HG02588 (cell line): ENCODE data around the gene SFMBT2.
"Not testable (repeated sequence)": the region's sequence is repeated elsewhere in the genome, so short reads cannot be mapped to it uniquely, and the experiment has no call there.

Source experiments
- ATAC-seq: cut with Tn5 transposase; IDR thresholded peaks from one replicate; pipeline ENCODE4 v1.9.1; 2021; ENCODE audit warnings: mild to moderate bottlenecking, moderate library complexity; ENCODE audit not compliant: unreplicated experiment

SFMBT2 gene

DNA sequence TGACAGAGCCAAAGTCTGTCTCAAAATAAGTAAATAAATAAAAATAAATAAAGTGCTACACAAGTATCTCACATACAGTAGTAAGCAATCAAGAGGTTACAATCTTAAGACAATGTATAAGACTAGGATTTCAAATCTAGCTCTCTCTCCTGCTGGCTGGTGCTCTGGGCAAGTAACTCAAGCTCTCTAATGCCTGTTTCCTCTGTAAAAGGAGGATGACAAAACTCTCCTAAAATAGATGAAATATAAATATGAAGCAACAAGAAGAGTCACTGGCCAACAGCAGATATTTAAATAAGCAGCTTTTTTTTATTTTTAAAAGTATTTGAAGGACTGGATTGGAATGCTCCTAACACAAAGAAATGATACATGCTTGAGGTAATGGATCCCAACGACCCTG, 7.2 kb downstream of the SFMBT2 start:
- no peak for ATAC-seq

DNA sequence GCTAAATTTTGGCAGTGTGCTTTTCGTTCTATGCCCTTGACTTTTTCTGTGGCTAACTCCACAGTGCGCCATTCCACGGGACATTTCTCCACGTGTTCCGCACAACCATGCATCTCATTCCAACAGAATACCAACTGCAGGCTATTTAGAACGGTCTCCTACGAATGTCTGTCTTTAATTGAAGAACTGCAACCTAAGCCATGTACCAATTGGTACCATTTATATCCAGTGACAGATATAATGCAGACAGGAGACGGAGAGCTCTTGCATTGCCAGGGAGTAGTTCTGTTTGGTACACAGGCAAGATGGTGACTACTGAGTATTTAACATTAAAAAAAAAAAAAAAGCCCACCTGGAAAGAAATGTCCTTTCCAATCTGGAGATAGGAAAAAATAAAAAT, 9.1 kb downstream of the SFMBT2 start:
- no peak for ATAC-seq

DNA sequence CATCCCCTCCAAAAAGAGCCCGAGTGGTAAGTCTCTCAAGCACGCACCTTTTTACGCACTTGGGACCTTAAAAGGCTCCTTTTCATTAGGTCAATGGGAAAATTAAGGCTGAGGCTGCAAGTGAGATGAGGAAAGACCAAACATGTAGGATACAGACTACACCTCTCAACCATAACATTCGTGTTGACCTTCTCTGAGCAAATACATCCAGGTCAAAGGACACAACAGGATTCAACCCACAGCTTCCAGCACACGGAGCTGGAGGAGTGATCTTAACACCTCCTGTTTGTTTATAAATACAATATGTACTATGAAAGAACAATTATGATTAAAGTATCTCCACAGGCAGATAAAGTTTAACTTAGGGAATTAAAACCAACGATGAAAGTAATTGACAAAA, 9.7 kb downstream of the SFMBT2 start:
- ATAC-seq = no peak

DNA sequence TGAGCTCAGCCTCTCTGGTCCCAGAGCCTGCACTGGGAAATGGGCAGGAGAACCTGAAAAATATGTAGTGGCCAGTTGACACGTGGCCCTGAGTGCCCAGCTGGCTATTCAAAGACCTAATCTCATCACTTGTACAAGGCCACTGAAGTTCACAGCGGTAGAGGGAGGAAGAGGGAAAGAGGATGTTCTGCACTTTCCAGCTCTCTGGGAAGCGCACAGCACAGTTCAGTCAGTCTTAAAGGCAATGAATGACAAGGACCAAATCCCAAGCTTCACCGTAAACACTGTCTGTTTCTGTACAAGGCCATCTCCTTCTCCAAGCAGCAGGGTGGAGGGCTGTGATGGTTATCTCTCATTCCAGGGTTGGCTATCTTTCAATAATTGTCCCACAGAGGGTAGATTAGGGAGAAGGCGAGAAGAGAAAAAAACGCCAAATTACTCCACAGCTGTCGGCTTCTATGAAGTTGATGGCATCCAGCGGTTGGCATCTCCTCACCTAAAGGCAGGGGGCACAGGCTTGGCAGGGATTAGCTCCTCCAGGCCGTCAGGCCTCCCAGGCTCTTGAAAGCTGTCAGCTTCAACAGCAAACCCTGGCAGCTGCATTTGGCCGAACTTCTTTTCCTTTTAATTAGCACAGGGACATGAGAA, 10.6 kb downstream of the SFMBT2 start:
- ATAC-seq = no peak

DNA sequence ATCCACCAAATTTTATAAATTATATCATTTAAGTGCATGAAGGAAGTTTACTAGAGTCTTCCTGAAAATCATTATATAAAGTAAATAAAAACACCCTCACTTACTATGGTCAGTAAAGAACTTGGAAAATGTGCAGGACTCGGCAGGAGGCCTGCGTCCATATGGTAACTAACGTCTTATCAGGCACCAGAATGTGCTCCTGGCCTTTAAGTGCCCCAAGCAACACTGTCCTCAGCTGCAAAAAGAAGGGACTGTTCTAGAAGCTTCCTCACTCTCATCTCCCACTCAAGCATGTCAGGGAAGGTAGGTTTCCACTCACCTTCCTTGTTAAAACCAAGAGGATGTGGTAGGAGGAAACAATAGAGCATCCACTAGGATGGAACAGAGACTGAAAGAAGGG, 11.3 kb downstream of the SFMBT2 start:
- no peak for ATAC-seq

DNA sequence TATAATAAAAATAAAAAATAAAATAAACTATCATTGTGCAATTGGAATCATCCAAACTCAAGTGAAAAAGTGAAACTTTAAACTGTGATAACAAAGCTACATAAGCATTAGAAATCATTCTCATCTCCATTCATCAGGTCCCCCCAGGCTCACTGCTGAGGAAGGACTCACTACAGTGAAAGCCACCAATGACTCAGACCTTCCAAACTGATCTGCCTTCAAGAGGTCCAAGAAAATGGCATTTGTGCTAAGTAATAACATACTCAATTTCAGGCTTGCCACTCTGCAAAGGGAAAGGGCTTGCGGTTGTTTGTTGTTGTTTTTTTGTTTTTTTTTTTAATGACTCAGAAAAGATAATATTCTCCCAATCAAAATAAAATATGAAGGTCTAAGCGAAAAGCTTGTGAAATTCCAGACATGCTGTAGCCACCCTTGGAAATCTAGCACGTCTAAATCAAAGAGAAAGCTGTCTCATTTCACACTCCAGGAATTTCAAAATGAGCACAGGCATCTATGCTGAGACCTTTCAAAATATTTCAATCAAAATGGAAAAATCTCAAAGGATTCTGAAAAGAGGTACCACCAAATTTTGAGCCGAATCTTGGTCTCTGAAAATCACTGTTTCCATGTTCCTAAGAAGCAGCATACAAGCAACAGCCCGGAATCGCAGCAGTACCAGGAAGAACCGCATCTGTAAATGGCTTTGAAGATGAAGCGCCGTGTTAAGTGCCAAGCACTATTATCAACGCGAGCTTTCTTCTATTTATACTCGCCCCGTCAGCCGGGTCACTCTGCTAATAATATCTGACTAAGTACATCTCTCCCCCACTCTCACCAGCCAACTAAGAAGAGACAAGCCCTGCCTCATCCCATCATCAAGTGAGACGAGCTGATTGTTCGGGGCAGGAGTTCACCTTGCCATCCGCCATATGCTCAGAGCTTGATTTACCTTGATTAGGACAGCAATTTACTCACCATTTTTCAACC, 13.5 kb downstream of the SFMBT2 start:
- ATAC-seq = no peak

DNA sequence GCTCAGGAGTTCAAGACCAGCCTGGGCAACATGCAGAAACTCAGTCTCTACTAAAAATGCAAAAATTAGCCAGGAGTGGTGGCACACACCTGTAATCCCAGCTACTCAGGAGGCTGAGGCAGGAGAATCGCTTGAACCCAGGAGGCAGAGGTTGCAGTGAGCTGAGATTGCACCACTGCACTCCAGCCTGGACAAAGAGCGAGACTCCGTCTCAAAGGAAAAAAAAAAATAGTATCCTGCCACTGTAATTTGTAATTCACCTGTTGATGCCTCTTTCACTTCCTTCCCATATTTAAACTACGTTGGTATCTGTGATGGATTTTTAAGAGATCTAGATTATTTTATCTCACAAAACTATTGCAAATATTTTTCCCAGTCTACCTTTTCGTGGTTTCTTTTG, 18.5 kb downstream of the SFMBT2 start:
- ATAC-seq = not testable (repeated sequence)

DNA sequence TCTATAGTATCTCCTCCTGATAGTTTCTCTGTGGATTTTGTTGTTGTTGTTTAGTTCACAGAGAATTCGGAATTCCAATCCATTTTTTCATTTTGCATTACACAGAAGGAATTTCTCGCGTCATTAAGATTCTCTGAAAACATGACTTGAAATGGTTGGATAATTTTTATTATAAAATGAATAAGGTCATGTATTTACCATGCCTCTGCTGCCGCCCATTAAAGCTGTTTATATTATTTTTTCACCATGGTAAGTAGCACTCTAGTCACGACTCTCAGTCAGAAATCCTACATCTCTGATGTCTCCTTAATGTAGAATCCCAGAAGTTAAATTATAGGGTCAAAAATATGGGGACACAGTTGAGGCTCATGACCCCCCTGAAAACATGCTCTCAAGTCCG, 19.1 kb downstream of the SFMBT2 start:
- no peak for ATAC-seq

DNA sequence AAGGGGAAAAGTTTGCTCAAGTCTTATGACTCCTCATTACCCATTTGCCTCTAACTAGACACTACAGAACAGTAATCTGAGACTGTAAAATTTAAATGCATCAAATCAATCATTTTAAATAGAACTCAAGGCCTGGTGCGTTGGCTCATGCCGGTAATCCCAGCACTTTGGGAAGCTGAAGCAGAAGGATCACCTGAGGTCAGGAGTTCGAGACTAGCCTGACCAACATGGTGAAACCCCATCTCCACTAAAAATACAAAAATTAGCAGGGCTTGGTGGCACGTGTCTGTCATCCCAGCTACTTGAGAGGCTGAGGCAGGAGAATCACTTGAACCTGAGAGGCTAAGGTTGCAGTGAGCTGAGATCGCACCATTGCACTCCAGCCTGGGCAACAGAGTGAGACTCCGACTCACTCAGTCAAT, 20.1 kb downstream of the SFMBT2 start:
- ATAC-seq = not testable (repeated sequence)

DNA sequence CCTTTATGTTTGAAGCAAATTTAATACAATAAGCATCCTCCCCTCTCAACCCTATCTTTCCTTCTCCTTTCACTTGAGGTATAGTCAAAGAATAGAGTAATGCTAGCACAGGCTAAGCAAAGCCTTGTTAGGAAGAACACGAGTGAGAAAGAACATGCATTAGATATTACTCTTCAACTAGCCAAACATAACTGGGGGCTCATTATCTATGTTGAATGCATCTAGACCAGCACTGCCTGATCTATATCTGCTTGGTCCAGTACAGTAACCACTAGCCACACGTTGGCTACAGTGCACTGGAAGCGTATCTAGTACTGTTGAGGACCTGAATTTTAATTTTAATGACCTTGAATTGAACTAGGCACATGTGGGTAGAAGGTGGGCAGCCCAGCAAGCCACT, 21.0 kb downstream of the SFMBT2 start:
- ATAC-seq = no peak

DNA sequence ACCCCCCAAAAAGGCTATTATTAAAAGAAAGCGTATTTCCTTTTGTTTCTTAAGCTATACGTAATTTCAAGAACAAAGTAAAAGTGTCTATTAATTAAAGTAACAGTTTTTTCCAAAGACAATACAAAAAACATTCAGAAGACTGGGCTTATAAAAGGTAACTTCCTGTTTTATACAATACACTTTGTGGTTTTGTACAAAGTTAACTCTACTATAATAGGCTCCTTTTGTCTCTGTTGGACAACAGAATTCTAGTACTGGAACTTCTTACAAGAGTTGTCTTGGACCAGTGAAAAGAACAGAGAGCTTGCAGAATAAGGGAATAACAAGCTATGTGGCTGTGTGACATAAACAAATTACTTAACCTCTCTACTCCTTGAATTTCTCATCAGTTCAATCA, 21.5 kb downstream of the SFMBT2 start:
- no peak for ATAC-seq

DNA sequence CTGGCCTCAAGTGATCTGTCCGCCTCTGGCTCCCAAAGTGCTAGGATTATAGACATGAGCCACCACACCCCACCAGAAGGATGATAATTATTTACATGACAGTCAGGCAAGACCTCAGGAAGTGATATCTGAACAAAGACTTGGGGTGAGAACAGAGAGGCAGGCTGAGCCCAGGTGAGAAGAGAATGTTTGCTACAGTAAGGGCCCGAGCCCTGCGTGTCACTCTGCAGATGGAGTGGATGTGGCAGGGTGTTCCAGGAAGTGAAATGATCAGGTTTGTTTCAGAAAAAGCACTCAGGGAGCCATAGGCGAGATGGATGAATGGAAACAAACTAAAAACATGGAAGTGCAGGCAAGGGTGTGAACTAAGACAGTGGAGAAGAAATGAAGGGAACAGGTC, 22.2 kb downstream of the SFMBT2 start:
- ATAC-seq = no peak

DNA sequence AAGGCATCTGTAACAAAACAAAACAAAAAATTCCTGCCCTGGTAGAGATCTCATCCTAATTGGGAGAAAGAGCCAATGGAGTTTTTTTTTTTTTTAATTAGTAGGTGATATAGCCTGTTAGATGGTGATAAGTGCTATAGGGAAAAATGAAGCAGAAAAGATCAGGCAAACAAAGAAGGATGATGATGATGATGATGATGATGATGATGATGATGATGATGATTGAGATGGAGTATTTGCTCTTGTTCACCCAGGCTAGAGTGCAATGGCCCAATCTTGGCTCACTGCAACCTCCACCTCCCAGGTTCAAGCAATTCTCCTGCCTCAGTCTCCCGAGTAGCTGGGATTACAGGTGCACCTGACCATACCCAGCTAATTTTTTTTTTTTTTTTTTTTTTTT, 22.7 kb downstream of the SFMBT2 start:
- not testable (repeated sequence) for ATAC-seq

DNA sequence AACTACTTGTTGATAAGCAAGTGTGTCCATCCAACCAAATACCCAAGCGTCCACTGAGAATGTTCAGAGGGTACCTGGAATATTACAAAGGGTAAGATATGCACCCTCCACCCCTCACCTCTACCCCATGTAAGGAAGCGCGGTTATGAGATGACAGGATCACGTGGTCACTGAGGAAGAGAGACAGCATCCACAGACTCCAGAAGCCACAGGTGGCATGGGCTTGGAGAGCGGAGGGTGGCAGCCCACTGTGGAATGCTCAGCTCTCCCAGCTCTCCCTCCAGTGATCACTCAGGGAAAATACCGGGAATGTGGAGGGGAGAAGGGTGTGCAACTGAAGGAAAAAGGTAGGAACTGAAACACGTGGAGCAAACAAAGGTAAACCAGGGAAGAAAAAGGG, 25.7 kb downstream of the SFMBT2 start:
- no peak for ATAC-seq

DNA sequence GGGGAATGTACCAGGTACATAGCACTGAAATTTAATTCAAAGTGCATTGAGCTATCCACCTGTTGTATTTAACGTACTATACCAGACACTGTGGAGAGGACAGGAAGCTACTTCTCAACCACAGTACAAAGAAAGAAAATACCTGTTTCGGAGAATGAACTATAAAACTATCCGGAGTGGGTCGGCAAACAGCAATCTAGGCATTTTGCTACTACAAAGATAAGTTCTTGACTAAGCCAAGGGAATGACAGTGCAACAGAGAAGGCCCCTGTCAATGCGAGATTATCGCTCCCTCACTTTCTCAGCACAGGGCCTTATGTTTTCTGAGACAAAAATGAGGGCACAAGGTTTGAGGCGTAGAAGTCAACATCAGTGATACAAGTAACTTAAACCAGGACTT, 27.4 kb downstream of the SFMBT2 start:
- ATAC-seq = no peak

DNA sequence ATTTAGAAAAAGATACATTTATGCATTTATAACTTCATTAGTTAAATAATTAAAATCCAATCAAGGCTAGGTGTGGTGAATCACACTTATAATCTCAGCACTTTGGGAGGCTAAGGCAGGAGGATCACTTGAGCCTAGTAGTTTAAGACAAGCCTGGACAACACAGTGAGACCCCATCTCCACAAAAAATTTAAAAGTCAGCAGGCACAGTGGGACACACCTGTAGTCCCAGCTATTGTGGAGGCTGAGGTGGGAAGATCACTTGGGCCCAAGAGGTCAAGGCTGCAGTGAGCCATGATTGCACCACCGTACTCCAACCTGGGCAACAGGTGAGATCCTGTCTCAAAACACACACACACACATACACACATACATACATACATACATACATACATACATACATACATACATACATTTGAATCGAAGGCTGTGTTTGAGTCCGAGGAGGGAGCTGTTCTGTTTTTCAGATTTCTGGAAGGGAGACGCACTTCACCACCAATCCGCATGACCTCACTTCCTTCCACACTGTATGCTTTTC, 30.1 kb downstream of the SFMBT2 start:
- no peak for ATAC-seq

DNA sequence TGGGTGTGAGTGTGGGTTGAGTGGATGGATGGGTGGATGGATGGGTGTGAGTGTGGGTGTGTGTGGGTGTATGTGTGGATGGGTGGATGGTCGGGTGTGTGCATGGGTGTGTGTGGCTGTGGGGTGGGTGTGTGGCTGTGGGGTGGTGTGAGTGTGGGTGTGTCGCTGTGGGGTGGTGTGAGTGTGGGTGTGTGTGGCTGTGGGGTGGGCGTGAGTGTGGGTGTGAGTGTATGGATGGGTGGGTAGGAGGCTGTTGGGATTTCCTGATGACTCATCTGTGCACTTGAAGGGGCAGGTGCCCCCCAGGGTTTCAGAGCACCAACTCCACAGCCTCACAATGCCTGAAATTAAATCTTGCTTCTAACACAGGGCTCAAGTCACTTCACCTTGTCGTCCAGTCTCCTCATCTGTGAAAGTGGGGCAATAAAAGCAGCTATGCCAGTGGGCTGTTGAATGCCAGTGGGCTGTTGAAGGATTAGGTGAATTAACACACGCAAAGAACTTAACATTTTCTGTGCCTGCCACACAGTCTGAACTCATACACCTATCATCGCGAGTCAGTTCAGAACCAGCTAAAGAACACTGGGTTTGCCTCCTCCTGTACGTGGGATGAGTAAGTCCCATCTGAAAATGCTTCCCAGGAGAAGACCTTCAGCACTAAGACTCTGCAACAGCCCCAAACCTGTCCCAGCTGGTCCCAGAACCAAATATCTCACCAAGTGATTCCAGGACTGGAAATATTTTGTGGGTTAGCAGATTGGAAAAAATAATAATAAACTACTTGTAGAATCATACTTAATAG, 32.0 kb downstream of the SFMBT2 start:
- ATAC-seq = no peak

DNA sequence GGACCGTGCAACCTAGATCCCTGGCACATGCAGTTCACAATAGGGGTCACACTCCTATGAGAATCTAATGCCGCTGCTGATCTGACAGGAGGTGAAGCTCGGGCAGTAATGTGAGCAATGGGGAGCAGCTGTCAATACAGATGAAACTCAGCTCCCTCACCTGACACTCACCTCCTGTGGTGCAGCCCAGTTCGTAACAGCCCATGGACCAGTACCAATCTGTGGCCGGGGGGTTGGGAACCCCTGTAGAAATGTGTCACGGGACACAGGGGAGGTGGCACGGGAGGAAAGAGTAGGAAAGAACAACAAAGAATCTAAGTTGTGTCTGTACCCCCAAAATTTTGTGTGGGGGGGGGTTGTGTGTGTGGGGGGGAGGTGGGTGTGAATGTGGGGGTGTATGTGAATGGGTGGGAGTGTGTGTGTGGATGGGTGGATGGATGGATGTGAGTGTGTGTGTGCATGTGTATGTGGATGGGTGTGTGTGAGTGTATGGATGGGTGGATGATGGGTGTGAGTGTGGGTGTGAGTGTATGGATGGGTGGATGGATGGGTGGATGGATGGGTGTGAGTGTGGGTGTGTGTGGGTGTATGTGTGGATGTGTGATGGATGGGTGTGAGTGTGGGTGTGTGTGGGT, 33.1 kb downstream of the SFMBT2 start:
- ATAC-seq = no peak

DNA sequence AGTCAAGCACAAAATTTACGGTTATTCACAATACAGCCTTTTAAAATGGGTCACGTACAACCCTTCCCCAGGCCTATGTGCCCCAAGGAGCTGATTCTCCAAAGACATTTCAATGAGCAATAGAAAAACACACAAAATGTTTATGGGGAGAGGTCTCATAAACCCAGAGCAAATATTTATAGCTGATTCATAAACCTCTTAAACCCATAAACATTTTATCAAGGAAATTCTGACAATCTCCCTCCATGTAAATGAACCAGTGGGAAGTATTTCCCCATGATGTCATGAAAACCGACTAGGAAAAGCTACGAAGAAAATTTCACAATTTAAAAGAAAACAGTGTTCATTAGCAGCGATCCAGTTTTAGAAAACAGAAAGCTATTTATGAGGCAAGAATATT, 36.0 kb downstream of the SFMBT2 start:
- no peak for ATAC-seq

DNA sequence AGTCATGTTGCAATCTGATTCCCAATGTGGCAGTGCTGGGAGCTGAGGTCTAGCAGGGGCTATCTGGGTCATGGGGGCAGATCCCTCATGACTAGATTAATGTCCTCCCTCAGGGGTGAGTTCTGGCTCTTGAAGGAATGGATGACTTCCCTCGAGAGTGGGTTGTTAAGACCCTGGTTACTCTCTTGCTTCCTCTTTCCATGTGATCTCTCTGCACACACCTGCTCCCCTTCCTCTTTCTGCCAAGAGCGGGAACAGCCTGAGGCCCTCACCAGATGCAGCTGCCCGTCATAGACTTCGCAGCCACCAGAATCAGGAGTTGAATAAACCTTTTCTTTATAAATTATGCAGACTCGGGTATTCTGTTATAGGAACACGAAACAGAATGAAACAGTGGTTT, 37.8 kb downstream of the SFMBT2 start:
- ATAC-seq = no peak

DNA sequence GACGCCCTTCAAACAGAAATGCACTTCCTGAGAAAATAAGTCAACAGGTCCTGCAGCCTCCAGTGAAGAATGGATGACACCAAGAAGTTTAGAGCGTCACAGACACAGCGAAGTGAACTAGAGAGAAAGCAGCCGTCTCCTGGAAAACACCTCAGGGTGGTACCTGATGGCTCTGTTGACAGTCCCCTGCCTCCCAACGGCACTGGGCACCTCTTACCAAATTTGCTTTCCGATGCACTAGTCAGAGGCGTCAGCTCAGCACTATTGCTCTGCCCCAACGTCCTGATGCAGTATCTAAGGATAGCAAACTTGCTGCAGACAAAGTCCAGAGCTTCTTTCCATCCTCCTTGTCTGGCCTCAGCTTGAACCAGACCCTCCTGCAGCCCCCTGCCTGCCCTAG, 38.3 kb downstream of the SFMBT2 start:
- ATAC-seq = no peak
